HG03432 (cell line): ENCODE results near the gene KCNK2.
"Not testable (repeated sequence)": the region's sequence is repeated elsewhere in the genome, so short reads cannot be mapped to it uniquely, and the experiment has no call there.

Experiments
- ATAC-seq: cut with Tn5 transposase; IDR thresholded peaks from one replicate; pipeline ENCODE4 v1.9.1; 2021; ENCODE audit warnings: mild to moderate bottlenecking, moderate library complexity; ENCODE audit not compliant: unreplicated experiment

KCNK2 gene

DNA sequence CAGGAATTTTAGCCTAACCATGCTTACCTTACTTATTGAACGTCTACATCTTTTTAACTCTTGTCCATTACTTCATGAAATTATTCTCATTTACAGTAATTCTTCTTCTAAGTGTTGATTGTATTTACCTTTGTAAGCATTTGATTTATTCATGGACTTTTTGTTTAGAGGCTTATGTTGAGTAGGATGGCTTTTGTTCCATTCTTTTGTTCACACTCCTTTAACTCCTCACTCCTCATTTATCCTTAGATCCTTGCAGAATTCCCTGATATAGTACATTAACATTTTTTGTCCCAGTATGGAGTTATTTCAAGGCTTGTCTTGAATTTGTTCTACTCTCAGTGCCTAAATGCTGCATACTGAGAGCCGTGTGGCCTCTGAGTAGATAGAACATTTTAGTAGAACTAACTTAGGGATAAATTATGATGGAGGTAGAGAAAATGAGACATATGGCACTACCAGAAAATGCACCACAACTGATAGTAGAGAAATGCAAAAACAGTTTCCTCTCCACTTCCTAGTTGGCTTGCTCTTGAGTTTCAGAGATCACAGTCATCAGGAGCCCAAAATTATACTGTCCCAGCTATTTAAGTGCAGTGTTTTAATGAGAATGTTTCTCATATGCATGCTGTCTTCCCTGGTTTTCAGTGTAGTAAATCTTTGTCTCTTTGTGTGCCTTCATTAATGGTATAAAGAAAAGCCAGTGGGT lies 69.5 kb downstream of the KCNK2 start:
- no peak for ATAC-seq

DNA sequence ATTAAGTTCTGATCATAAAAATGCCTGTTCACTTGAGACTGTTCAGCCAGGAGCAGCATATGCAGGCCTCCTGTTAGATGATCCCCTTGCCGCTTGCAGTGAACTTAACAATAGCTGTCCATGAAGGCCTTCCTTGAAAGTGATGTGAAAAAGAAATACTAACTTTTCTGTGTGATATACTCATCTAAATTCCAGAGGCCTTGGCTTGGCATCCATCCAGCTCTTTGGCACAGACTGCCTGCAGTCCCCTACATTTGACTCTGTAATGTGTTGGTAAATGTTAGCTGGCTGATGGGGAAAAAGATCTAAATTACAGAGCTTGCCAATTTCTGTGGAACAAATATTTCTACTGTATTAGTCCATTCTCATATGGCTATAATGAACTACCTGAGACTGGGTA lies 73.7 kb downstream of the KCNK2 start:
- no peak for ATAC-seq

DNA sequence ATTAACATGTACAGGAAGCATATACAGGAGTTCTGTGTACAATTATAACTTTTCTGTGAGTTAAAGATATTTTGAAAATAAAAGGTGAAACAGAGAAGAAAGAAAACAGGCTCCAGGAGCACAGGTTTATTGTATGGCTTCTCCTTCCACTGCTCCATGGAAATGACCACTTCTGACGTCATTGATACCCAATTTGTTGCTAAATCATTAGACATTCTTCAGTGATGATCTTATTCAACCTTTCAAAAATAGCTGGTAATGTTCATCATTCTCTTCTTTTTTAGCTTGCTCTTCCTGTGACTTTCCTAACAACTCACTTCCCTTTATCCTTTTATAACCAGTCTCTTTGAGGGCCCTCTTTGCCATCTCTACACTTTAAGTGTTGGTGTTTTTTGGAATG lies 77.8 kb downstream of the KCNK2 start:
- no peak for ATAC-seq

DNA sequence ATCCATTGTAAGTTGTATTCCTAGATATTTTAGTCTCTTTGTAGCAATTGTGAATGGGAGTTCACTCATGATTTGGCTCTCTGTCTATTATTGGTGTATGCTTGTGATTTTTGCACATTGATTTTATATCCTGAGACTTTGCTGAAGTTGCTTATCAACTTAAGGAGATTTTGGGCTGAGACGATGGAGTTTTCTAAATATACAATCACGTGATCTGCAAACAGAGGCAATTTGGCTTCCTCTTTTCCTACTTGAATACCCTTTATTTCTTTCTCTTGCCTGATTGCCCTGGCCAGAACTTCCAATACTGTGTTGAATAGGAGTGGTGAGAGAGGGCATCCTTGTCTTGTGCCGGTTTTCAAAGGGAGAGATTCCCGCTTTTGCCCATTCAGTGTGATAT lies 80.6 kb downstream of the KCNK2 start:
- not testable (repeated sequence) for ATAC-seq

GRCh38 chr1:215166886-215167285 lies 84.3 kb downstream of the KCNK2 start:
- ATAC-seq, result no peak

DNA sequence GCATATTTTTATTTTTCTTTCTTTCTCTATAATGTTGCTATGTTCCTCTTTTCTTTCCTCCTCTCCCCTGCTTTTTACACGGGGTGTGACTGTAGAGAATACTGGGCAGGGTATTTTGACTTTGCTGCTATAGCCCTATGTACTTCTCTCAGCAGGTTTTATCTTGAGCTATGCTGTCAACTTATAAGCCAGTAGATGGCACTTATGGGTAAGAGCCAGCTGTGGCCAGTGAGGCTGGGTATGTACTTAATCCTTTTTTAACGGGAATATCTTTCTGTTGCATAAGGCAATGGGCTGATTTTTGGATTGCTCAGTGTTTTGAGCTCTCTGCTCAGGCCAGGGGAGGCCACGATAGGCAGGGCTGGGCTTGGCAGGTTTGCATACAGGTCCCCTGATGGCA lies 99.0 kb downstream of the KCNK2 start:
- ATAC-seq, result no peak

DNA sequence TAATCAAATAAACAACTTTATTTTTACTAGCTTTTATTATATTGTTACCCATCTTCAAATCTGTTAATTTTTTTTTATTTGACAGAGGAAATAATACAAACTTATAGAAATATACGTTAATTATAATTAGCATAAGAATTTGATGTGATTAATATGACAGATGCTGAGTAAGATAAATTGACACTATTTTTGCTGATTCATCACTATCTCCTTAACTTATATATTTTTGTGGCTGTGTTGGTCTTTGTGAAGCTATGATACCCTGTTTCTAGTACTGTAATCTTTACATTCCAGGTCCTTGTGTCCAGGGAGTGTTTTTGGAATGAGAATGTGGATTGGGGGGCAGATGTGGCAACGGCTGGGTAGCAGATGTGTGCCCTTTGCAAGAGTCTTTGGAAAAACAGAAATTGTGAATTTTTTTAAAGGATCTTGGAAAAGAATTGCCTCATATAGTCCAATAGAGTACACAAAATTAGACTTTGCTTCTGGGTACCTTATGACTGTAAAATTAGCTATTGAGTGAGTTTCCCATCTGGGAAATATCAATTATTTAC lies 102.6 kb downstream of the KCNK2 start:
- no peak for ATAC-seq

GRCh38 chr1:215188302-215188950 lies 105.9 kb downstream of the KCNK2 start:
- no peak for ATAC-seq

GRCh38 chr1:215192306-215192705 lies 109.8 kb downstream of the KCNK2 start:
- no peak for ATAC-seq

DNA sequence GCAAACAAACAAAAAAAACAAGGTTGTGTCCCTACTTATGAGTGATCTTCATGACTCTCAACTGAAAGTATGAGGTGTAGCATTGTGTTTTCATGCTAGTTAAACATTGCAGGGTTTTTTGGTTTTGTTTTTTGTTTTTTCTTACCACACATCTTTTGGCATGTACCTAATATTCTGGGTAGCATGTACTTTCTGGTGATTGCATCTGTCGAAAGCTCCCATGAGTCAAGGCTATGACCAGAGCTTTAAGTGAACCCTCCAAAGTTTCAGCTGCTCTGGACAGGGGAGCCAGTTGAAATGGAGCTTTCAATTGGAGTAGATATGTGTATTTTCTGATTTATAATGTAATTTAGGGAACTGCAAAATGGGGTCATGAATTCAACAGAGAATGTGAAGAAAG lies 115.5 kb downstream of the KCNK2 start:
- no peak for ATAC-seq

DNA sequence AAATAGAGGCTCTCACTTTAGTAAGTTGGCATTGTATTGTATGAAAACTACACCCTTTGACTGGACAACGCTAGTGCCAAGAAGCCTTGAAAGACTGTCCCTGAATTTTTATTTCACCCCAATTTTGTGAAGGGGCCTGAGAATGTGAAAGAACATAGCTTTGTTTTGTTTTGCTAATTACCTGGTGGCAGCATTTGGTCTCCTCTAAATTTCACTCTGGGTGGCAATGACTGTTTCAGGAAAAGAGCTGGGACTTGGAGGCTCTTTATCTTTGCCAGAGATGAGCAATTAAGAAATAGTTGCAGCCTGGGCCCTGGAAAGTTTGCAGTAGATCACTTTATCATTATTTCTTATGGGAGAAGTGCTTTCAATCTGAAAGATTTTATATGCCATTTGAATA lies 117.6 kb downstream of the KCNK2 start:
- no peak for ATAC-seq

- ATAC-seq, result no peak
These were observed 118.7 kb downstream of the KCNK2 start for GRCh38 chr1:215201283-215201682.

GRCh38 chr1:215202868-215203267 lies 120.3 kb downstream of the KCNK2 start:
- ATAC-seq, result no peak

DNA sequence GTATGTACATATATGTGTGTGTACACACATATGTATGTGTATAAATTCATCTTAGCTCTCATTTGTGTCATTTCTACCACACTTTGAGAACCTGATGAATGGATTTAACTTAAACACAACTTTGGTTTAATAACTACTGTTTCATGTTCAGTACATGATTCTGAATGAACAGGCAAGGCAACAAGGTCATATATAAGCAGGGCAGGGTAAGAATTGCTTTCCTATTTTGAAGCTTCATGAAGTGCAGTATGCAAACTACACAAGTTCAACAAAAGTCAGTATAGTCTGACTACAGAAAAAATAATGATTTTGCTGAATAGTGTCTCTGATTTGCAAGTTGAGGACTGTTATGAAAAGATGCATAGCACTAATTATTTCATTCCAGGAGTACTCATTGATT lies 127.6 kb downstream of the KCNK2 start:
- no peak for ATAC-seq

- no peak for ATAC-seq
These were observed 133.3 kb downstream of the KCNK2 start for GRCh38 chr1:215215846-215216245.

DNA sequence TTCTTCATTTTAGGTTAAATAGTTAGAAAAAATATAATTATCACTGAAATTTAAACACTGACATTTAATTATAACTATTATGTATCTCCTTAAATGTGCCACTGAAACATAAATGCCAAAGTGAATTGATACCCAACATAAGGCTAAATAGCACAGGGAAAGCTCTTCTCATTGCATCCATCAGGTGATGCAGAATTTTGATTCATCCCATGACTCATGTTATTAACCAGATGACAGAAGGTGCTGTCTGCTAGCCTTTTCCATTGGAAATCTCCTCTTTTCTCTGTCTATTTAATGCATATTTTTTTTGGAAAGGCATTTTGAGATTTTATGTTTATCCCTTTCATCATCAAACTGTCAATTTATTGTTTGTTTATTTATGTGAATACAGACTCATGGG lies 136.8 kb downstream of the KCNK2 start:
- no peak for ATAC-seq

DNA sequence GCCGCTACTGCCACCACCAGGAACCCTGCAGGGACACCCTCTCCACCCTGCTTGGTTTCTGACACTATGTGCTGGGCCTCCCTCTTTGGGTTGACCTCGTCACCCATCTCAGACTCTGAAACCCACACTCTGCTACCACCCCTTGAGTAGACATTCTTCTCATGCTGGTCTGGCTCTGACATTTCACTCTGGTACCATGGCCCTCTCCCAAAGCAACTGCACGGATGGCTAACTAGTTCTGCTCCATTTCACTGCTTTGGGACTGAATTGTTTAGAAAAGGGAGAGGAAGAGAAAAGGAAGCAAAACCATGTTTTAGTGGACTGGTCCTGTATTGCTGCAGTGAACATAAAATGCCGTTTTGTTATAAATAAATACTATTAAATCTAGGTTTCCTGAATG lies 137.8 kb downstream of the KCNK2 start:
- ATAC-seq, result no peak

DNA sequence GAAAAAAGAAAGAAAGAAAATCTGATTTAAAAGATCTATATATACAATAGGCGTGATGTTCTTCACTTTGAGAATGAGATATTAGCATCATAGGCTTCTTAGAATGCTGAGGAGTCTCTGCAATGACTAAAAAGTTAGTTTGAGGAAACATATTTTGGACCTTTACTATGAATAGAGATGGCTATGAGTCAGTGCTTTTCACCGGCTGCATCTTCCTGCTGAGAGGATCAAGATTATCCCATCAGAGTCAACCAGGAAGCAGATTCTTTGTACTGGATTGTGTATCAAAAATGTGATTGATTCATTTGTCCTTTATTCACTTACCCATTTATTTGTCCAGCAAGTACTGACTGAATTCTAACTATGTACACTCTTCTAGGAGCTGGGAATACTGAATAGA lies 144.2 kb downstream of the KCNK2 start:
- ATAC-seq, result no peak

GRCh38 chr1:215228193-215228592 lies 145.7 kb downstream of the KCNK2 start:
- no peak for ATAC-seq

GRCh38 chr1:215241451-215241850 lies 158.9 kb downstream of the KCNK2 start:
- ATAC-seq, result no peak

DNA sequence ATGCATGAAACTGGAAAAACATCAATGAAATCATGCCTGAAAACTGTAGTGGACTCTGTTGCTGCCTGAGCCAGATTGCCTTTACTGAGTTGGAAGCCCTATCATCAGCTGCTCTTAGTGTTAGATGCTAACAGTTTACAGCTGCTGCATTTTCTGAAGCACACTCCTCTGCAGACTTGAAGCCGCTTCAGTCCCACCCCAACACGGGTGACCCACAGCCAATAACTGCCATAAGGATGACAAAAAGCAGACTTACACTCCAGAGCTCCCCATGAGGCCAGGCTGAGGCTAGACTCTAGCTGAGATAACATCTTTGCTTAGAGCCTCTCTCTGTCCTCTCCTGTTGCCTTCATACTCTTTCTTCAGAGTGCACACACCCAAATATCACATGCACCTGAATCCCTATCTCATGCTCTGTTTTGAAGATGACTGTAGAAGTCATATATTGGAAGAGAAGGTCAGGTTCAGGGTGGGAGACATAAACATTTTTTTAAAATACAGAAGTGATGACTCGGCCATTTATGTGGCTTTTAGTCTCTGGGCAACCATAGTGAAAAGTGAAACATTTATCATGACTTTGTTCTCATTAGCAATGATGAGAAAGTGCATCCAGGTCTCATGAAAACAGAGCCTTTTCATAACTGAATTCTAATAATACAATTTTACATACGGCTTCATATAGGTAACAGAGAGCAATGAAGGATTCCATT lies 161.0 kb downstream of the KCNK2 start:
- no peak for ATAC-seq

DNA sequence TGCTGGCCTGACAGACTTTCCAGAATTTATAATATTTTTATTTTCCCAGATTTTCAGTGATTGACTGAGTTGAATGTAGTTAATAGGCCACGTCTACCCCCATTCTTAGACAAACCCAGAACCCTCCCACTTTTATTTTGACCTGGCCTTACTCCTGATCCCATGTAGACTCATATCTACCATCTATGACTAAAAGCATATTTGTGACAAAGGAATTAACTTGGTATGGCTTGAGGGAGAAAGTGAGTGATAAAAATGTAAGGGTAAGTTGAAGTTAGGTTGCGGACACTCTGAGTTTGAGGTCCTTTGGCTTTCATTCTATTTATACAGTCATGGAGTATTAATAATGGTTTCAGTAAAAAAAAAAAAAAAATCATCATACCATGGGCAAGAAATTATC lies 168.4 kb downstream of the KCNK2 start:
- no peak for ATAC-seq
